Daoy (cell line): ENCODE measurements around the gene TMSB15C. TPM values are rescaled to one million over a fixed set of nuclear protein-coding genes. Genes with fewer than 3 reads are reported as not detected.
A peak's percentile ranks its signal among the peaks of the same experiment; 100 is the strongest.
"Not testable (repeated sequence)": the region's sequence is repeated elsewhere in the genome, so short reads cannot be mapped to it uniquely, and the experiment has no call there.

Experiments used
- DNase-seq: peaks from one replicate; pipeline ENCODE4 v3.0.0-alpha.2; 2015; ENCODE audit warnings: low read depth
- total RNA-seq: library from RNA; depleted of rRNA; stranded (reverse); fragments of >200 nt; shearing (Covaris generic); gene quantifications from 2 replicates; pipeline ENCODE4 v1.2.3, GENCODE V29; 2014; rRNA removed

TMSB15C gene
- total RNA-seq = 2.0 and 4.9 TPM in 2 replicates

DNA sequence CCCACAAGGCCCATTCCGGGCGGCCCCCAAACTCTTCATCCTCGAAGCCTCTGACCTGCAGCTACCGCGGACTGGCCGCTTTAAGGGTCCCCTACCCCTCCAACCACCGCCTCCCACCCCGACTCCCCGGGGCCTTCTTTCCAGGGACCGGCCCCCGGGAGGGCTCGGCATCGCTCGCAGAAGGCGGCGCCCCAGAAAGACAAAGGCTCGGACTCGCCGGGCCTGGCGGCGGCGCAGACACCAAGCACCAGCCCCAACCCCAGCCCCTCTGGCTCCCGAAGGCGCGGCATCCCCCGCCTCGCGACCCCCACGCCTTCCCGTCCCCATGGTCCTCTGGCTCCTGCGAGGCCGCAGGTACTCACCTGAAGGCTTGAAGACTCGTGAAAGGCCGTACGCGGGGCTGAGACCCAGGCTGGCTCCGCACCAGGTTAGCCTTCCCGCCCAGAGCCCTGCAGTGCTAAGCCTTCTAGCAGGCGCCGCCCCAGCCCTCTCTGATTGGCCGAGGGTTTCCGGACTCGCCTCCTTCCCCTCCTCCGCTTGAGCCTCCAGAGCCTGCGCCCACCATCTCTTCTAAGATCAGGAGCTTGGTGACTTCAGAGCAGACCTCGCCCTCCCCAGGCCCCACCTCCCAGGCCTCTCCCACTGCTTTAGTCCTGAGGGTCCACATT is at the start of gene TMSB15C:
Gene TMSB15C, minus strand, starts transcription at position 459 of the 668 bp plus-strand sequence.
- DNase-seq = not testable (repeated sequence)

DNA sequence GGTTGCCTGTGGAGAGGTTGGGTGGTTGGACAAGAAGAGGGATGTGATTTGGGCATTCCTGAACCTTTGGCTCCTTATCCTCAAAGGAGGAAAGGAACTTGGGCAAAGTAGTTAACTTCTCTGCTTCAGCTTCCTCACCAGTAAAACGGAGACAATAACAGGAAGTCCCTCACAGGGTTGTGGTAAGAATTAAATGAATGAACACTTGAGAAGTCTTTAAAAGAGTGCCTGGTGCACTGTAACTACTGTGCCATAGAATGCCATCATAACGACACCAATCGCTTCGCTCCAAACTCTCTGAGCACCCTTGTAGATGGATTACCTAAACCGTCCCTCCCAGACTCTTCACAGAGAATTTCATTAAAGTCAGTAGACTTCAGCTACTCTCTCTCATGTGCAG is 46.8 kb upstream of the TMSB15C start:
- DNase-seq = no peak

DNA sequence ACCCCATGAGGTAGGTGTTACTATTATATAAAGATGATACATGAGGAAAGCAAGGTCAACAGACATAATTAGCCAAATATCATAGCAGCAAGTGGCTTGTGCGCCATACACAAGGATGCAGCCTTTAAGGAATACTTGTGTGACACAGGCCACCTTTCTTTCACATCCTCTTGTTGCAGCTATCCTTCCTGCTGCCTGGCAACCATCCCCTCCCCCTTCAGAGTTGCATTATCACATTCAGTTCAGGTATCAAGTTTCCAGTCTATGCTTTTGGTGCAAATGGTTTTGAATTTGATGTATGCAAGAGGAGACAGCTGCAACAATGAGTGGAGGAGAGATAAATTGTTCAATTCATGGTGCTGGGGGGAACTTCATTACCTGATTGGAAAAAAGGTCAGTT is 42.7 kb upstream of the TMSB15C start:
- no peak for DNase-seq

DNA sequence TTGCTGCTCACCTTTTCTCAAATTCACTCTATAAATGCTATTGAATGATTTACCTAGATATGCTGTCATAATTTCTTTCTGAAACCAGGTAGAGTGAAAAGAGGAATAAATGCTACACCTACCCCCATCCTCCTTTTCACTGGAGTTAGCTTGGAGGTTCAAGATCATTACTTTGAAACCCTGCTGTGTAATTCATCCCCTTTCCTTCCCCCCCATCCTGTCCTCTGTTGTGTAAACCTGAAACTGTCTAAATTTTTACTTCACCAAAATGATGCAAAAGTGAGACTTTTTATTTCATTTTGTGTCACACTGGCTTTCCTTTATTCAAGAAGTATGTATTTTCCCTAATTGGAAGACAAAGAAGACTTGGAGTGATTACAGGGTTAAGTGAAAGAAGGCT is 41.7 kb upstream of the TMSB15C start:
- no peak for DNase-seq

DNA sequence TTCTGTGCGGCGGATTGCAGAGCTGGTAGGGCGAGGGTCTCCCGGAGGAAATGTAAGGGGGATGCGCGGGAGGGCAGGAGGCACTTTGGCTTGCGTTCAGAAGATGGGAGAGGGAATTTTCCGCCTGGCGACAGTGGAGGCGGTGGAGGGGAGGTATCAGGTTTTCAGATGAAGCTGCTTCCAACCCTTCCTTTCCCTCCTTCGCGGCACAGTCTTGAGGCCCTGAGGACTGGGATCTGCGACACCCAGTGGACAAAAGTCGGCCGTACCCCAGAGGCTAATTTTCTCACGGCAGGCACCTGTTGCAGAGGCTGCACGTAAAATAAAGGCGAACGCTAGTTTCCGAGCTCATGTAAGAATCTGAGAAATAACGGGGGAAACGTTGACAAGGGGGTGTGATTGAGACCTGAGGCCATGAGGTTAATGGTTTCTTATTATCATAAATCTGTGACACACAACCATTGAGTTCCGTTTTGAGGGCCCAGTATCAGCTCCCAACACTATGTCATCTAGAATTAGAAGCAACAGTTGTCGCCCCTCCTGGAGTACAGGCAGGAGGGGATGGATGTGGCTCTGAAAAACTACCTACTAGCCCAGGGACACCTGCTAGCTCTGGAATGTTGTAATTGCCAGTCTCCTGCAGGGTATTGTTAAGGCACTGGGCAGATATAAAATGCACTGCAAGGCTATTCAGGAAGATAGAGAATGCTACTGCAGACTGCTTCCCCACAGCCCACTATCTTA is 37.4 kb upstream of the TMSB15C start:
- DNase-seq = peak; percentile 63

DNA sequence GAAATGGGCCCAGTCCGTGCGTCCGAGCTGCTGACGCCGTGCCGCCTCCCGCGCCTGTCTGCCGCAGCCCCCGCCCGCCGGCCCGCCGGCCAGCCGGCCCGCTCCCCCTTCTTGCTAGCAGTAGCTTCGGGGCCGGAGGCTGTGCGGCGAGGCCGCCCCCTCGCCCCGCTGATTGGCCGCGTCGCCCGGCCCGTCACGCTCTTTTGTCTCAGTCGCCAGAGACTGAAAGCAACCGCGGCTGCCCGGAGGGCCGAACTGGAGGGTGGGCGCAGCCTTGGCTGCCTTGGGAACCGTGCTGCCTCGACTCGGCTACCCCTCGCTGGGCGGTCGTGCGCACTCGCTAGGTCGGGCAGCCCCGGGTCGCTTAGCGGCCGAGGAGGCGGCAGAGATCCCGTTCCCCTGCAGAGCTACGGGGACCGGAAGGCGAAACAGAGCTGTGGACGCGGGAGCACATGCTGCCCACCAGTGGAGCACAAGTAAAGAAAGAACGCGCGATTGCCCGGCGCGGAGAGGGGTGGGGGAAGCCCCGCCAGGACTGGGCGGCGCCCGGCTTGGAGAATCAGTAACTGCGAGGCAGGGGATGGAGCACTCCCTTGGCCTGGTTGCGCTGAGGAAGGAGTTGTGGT is 36.4 kb upstream of the TMSB15C start, which contains the start of gene ZCCHC18:
Gene ZCCHC18, plus strand, starts transcription at position 198 of the 626 bp plus-strand sequence. CDS start 1,589 bp downstream, outside the sequence.
- peak; percentile 76 for DNase-seq

DNA sequence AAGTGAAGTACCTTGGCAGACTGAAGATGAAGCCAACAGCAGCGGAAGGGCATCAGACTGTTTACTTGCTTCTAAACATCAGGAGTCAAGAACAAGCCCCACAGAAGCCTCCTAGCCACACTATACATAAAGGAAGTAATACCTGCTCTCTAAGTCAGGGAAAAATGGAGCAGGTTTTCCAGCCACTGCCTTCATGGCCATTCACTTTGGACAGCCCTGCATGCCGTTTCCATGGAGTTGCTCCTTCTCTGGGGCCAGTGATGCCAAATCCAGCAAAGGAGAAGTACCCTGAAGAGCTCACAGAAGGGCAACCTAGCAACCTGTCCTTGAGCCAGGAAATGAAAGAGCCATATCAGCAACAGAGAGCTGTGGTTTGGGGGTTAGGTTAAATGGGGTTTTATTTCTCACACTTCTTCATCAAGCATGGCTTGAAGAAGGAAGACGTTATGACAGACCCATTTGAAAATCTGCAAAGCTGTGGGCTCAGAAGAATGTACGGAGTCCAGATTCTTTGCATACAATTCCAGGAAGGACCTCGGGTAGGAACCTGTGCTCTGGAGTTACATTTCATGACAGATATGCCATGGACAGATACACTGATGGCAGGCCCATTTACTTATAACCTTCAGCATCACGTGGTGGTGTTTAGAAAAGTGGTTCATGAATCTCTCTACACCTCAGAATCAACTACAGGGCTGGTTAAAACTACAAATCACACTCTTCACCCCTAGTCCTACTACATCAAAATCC is 34.6 kb upstream of the TMSB15C start:
- DNase-seq = not testable (repeated sequence)

DNA sequence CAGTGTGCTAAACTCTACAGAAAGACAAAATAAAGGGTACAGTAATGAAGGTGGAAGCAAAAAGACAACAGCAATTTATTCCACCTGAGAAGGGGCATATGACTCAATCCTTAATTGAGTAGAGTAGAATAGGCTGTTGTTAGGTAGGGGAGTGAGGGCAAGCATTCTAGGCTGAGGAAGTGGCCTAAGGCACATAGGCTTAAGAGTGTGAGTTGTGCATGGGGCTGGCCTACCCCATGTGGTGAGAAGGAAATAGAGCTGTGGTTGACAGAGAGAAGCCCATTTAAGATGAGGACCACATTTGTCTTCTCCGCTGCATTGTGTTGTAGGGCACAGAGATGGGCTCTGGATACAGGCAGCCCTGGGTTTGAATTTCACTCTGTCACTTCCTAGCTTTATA is 32.9 kb upstream of the TMSB15C start:
- DNase-seq = no peak

DNA sequence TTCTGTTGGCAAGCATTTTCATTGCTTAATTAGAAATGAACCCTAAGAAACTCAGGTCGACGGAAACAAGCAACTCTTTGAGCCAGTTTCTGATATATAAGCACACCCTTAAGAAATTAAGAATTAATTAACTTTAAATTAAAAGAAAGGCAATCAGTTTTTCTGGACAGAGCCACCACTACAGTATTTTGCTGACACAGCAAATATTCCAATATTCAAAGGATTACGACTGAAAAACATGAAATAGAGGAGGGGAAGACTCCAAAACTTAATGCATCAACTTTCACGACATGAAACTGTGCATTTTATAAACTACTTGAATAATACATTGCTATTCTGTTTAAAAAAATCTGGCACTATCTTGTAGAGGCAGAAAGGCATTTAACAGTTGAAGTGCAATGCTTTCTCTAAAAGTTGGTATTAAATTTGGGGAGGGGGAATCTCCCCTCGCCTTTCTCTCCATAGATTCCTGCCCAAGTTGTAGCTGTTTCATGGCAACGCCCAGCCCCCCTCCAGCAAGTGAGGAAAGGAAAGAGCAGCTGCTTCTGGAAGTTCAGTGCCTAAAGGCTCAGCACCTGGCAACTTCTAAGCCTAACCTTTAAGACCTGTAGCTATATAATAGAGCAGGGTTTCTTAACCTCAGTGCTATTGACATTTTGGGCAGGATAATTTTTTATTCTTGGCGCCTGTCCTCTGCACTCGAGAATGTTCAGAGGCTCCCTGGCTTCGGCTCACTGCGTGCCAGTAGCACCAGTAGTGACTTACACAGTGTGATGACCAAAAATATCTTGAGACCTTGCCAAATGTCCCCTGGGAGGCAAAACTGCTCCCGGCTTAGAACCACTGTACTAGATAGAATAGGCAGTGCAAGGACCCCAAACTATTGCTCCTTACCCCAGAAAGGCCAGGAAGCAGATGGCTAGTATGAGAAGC is 29.6 kb upstream of the TMSB15C start:
- DNase-seq = no peak

DNA sequence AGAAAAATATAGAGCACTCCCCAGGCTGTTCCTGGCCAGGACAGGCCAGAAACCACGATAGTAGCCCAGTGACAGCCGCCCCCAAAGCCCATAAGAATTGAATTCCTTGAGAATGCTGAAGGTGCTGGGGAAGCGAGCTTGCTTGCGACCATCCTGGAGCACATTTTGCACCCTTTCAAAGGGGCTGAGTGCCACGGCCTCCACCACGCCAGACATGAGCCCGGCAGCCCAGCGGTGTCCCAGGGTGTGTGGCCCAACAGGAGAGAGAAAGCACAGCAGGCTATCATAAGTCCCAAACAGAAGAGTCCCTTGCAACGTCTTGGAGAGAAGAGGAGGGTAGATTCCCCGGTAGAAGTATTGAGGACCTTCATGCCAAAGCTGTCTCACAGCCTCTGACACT is 28.6 kb upstream of the TMSB15C start:
- DNase-seq = no peak

DNA sequence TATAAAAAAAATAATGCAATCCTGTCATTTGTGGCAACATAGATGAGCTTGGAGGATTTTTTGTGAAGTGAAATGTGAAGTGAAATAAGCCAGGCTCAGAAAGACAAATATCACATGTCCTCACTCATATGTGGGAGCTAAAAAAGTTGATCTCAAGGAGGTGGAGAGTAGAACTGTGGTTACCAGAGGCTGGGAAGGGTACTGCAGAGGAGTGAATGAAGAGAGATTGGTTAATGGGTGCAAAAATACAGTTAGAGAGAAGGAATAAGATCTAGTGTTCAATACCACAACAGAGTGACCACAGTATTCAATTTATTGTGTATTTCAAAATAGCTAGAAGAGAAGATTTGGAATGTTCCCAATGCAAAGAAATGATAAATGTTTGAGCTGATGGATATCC is 22.9 kb upstream of the TMSB15C start:
- no peak for DNase-seq

DNA sequence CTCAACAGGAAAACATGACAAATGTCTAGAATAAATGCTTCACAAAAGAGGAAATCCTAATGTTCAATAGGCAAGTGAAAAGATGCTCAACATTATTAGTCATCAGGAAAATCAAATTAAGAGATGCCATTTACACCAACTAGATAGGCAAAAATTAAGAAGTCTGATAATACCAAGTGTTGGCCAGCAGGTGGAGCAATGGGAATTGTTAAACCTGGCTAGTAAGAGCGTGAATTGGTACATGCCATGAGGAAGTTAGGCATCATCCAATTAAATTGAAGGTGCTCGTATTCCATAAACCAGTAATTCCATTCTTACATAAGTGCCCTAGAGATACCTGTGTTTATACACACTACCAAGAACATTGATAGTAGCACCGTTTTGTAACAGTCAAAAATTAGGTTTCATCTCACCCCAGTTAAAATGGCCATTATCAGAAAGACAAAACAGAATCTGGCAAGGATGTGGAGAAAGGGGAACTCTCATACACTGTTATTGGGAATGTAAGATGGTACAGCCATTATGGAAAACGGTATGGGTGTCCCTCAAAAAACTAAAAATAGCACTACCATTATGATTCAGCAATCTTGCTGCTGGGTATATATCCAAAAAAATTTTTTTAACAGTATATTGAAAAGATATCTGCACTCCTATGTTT is 22.2 kb upstream of the TMSB15C start:
- peak; percentile 57 for DNase-seq

DNA sequence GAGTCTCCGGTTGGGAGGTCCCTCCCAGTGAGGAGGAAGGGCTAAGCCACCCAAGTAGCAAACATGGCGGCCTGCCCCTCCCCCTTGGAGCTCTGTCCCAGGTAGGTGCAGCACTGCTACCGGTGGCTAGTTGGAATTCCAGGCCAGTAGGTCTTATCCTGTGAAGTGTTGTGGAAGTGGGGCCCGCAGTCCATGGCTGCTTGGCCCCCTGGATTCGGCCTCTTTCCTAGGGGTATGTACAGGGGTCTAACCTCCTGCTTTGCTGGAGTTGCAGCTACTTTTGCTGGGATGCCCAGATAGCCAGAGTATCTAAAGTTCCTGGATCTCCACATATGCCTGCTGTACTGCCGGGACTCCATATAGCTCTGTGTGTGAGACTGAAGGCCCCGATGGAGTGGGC is 9.9 kb upstream of the TMSB15C start:
- no peak for DNase-seq

DNA sequence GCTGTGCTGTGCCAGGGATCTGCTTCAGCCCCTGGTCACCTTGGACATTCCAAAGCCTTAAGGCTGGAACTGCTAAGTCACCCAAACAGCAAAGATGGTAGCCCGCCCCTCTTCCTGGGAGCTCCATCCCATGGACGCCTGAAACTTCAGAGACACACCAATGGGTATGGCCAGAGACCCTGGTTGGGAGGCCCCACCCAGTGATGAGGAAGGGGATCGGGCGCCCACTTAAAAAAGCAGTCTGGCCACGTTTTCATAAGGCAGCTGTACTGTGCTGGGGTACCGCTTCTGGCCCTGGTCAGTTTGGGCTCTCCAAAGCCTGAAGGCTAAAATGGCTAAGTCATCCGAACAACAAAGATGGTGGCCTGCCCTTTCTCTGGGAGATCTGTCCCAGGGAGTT is 9.4 kb upstream of the TMSB15C start:
- DNase-seq = no peak

DNA sequence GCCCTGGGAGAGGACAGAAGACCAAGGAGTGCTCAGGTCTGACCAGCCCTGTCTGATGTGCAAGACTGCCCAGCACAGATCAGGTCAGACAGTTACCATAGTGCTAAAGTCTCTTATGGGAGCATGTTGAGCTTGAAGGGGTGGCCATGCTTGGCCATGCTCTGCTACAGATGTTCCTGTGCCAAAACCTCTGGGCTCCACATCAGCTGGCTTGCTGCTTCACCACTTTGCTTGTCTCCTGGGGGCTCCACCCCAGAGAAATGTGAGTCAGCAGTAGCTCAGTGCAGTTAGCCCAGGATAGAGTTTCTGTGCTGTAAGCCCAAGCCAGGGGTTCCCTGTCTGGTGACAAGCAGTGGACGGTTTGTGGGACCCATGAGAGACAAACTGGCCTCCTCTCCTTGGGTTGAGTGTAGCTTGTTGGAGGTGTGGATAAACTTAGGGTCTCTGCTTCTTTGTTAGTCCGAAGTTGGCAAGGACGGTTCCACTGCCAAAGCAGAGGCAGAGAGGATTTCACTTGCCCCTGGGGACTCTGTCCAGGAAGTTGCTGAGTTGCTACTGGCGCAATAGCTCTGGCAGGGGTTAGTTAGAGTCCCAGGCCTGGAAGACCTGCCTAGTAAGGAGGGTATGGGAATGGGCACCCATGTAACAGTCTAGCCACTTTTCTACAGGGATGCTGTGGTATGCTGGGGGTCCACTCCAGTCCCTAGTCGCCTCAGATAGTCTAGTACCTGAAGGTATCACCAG is 8.7 kb upstream of the TMSB15C start:
- no peak for DNase-seq

DNA sequence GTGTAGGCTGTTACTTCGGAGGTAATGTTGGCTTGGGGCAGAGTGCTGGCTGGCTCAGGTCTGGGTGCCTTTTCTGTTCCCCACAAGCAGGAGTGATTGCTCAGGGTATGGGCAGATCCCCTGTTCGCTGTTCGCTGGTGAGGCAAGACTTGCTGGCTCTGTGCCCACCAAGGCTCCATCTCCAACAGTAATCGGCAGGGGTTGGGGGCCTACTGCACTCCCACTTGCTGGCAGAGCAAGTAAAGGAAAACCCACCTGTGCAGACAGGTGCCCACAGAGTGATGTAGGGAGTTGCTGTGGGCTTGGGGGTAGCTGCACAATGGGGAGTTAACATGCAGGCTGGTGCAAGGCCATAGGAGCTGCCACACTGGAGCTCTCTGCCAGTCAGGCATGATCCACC is 8.0 kb upstream of the TMSB15C start:
- DNase-seq = no peak

DNA sequence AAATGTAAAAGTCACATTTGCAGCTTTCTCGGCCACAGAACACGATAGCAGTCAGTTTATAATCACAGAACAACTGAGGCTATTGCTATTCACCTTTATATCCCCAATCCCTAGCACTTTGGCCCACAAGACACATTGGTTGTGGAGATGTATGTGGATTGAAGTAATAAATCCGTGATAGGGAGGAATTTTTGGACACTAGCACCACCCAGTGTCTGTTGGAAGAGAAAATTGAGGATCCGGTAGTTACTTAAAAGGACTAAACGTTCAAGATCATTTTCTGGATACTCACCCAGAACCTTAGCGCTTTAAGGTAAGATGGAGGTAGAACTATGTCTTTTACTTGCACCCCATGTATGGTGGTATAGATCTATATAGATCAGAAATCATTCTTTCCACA is 1.8 kb upstream of the TMSB15C start:
- DNase-seq = not testable (repeated sequence)

DNA sequence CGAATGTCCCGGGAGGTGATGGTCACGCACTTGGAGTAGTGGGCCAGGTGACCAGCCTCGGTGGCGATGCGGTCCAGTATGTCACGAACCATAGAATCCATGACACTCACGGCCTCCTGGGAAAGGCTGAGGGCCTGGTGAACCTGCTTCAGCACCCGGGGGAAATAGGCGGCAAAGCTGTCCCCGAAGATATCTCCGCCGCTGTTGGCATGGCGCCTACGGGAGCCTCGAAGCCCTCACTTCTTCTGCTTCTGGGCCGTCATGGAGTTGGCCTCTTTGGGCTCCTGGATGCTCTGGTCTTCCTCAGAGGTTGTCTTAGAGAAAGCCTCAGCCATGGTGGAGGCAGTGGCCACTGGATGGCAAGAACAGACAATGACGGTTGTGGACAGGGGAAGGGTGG is 13.4 kb downstream of the TMSB15C start:
- DNase-seq = not testable (repeated sequence)

DNA sequence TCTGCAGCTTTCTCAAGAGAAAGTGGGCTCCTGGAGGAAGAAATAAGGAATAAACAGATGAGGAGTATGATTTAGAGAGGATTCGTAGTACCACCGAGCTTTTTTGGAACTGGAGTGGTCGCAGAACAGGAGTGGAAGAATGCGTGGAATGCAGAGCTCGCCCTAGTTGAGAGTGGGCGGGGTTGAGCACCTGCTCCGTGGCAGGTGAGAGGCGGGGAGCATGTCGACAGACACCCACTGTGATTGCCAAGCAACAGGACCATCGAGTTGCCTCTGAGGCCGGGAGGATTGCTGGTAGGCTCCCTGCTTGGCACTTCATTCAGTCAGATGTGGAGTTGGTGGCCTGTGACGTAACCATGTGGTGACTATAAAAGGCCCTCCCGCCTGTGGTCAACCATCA is 21.1 kb downstream of the TMSB15C start:
- DNase-seq = not testable (repeated sequence)

DNA sequence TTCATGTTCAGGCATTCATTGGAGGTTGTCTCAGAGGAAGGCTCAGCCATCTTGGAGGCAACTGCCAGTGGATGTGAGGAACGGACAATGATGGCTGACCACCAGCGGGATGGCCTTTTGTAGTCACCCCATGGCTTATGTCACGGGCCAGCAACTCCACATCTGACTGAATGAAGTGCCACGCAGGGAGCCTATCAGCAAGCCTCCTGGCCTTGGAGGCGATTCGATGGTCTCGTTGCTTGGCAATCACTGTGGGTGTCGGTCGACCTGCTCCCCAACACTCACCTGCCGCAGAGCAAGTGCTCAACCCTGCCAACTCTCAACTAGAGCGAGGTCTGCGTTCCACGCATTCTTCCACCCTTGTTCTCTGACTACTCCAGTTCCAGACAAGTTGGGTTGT is 28.9 kb downstream of the TMSB15C start:
- DNase-seq = no peak
